ENCODE results near the gene GFM2. TPM values are rescaled to one million over a fixed set of nuclear protein-coding genes. Genes with fewer than 3 reads are reported as not detected.

GFM2 gene, protein sequence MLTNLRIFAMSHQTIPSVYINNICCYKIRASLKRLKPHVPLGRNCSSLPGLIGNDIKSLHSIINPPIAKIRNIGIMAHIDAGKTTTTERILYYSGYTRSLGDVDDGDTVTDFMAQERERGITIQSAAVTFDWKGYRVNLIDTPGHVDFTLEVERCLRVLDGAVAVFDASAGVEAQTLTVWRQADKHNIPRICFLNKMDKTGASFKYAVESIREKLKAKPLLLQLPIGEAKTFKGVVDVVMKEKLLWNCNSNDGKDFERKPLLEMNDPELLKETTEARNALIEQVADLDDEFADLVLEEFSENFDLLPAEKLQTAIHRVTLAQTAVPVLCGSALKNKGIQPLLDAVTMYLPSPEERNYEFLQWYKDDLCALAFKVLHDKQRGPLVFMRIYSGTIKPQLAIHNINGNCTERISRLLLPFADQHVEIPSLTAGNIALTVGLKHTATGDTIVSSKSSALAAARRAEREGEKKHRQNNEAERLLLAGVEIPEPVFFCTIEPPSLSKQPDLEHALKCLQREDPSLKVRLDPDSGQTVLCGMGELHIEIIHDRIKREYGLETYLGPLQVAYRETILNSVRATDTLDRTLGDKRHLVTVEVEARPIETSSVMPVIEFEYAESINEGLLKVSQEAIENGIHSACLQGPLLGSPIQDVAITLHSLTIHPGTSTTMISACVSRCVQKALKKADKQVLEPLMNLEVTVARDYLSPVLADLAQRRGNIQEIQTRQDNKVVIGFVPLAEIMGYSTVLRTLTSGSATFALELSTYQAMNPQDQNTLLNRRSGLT
- polyA plus RNA-seq (2012; rRNA removed), result 29.5 and 37.3 TPM in 2 replicates
- 35.6 and 40.9 TPM in 2 replicates for polyA plus RNA-seq (2012; cell fraction: cytosol; rRNA removed)
- 26.9 and 60.2 TPM in 2 replicates for polyA plus RNA-seq (2012; cell fraction: nucleus; rRNA removed)

DNA sequence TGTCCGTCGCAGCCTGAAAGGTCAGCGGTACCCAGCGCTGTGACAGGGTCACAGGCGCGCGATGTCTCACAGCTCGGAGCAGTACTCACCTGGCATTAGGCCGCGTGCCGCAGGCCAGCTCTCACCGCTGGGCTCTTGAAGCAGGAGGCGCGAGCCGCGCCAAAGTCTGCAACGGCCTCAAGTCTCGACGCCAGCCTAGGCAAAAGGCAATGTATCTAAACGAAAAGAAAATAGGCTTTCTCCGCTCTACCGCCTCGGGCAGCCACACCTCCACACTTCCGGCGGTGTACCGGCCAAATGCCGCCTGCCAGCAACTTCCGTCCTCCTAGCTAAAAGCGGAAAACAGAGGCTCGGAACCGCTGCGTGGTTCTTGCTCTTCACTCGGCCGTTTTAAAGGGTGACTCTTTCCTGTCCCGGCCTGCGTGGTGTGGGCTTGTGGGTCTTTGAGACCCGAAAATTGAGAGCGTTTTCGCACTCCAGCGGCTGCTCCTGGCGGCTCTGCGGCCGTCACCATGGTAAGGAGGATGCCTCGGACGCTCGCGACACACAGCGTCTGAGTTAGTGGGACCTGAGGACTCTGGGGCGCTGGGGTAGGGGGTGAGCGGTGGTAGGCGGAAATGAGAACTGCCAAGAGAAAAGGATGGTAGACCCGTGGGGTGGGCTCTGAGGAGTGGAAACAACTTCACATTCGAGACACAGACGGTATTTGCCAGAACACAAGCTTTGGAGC lies at the start of gene GFM2, which contains the start of gene NSA2:
TSS of gene GFM2 (minus strand) at position 269 of the 730 bp plus-strand sequence. CDS start 3,375 bp downstream, outside the sequence.
TSS of gene NSA2 (plus strand) at position 401 of the 730 bp plus-strand sequence. CDS start at position 513, 112 bp downstream.
- peak within 1 kb of the TSS; percentile 95 for H3K4me2 ChIP-seq
- CTCF ChIA-PET, result interaction anchor here (0.8 to 2.4 kb wide), 16 partner anchors 12 to 570 kb away, joined by 3 to 15 read pairs (median 4); partner anchors contain the start of genes HEXB and HMGCR
- H3K36me3 ChIP-seq (replicated peaks in 1 of 2; ENCODE audit: control insufficient read depth in 1 of 2, insufficient read depth in 2 of 2, low read length in 1 of 2), result peaks cover 36 to 47% of the 10 kb centered on the region in 2 experiments
- WGBS (ENCODE audit: low lambda C conversion rate), result 1% methylated on average over 51 of the region's 54 CpGs
- peaks cover 26% of the 10 kb centered on the region for H3F3A ChIP-seq (replicated peaks; ENCODE audit: insufficient read depth)
- H3K9me2 ChIP-seq, result no peaks in the 10 kb centered on the region
- peak within 1 kb of the TSS; percentile 98 to 100 for H3K4me3 ChIP-seq (ENCODE audit: low read depth in 2 of 2, low read length in 1 of 2)
- peaks cover 59% of the 10 kb centered on the region for H3K79me2 ChIP-seq (ENCODE audit: insufficient read depth)
- H3K4me1 ChIP-seq (ENCODE audit: control insufficient read depth in 1 of 2, insufficient read depth in 2 of 2, low read depth in 1 of 2, low read length in 1 of 2), result peaks cover 17 to 27% of the 10 kb centered on the region in 2 experiments; a peak in 3 of 4 replicates
- no peaks in the 10 kb centered on the region for H4K20me1 ChIP-seq (ENCODE audit: insufficient read depth)
- no peaks in the 10 kb centered on the region for H3K27me3 ChIP-seq (ENCODE audit: insufficient read depth)
- peak; percentile 80 for DNase-seq
- peak within 1 kb of the TSS; percentile 99 for H2AFZ ChIP-seq (ENCODE audit: low read depth)
- no peaks in the 10 kb centered on the region for H3K9me3 ChIP-seq
- H3K27ac ChIP-seq (ENCODE audit: low read depth in 2 of 2, low read length in 1 of 2), result peak within 1 kb of the TSS; percentile 67 to 89
- peak within 1 kb of the TSS; percentile 87 for H3K9ac ChIP-seq
- POLR2A ChIA-PET, result interaction anchor here (0.7 to 1.0 kb wide), 2 partner anchors 9 to 14 kb away, joined by 3 read pairs; no protein-coding TSS in a partner anchor
- TF ChIP-seq FOXM1 (IDR thresholded peaks at IDR 0.05; ENCODE audit: low read depth), result no peak
- TF ChIP-seq FOSL2 (IDR thresholded peaks at IDR 0.05; ENCODE audit: borderline replicate concordance, low read depth), result peak; percentile 4; the same call in 1 of the 2 replicates
- TF ChIP-seq TAF1 (IDR thresholded peaks at IDR 0.05; ENCODE audit: borderline replicate concordance, low read depth, low read length), result peak; percentile 89
- TF ChIP-seq MXI1 (IDR thresholded peaks at IDR 0.05; ENCODE audit: low read depth, low read length), result no peak
- peak; percentile 100 for TF ChIP-seq GABPA (IDR thresholded peaks at IDR 0.05; ENCODE audit: low read depth)
- TF ChIP-seq NRF1 (IDR thresholded peaks at IDR 0.05; ENCODE audit: low read depth, low read length), result no peak
- peak; percentile 85 for TF ChIP-seq ELF1 (IDR thresholded peaks at IDR 0.05)
- TF ChIP-seq TEAD4 (IDR thresholded peaks at IDR 0.05; ENCODE audit: borderline replicate concordance, insufficient read depth), result no peak
- TF ChIP-seq, protein P1, sequence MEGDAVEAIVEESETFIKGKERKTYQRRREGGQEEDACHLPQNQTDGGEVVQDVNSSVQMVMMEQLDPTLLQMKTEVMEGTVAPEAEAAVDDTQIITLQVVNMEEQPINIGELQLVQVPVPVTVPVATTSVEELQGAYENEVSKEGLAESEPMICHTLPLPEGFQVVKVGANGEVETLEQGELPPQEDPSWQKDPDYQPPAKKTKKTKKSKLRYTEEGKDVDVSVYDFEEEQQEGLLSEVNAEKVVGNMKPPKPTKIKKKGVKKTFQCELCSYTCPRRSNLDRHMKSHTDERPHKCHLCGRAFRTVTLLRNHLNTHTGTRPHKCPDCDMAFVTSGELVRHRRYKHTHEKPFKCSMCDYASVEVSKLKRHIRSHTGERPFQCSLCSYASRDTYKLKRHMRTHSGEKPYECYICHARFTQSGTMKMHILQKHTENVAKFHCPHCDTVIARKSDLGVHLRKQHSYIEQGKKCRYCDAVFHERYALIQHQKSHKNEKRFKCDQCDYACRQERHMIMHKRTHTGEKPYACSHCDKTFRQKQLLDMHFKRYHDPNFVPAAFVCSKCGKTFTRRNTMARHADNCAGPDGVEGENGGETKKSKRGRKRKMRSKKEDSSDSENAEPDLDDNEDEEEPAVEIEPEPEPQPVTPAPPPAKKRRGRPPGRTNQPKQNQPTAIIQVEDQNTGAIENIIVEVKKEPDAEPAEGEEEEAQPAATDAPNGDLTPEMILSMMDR (IDR thresholded peaks at IDR 0.05), result no peak
- TF ChIP-seq, protein P2, sequence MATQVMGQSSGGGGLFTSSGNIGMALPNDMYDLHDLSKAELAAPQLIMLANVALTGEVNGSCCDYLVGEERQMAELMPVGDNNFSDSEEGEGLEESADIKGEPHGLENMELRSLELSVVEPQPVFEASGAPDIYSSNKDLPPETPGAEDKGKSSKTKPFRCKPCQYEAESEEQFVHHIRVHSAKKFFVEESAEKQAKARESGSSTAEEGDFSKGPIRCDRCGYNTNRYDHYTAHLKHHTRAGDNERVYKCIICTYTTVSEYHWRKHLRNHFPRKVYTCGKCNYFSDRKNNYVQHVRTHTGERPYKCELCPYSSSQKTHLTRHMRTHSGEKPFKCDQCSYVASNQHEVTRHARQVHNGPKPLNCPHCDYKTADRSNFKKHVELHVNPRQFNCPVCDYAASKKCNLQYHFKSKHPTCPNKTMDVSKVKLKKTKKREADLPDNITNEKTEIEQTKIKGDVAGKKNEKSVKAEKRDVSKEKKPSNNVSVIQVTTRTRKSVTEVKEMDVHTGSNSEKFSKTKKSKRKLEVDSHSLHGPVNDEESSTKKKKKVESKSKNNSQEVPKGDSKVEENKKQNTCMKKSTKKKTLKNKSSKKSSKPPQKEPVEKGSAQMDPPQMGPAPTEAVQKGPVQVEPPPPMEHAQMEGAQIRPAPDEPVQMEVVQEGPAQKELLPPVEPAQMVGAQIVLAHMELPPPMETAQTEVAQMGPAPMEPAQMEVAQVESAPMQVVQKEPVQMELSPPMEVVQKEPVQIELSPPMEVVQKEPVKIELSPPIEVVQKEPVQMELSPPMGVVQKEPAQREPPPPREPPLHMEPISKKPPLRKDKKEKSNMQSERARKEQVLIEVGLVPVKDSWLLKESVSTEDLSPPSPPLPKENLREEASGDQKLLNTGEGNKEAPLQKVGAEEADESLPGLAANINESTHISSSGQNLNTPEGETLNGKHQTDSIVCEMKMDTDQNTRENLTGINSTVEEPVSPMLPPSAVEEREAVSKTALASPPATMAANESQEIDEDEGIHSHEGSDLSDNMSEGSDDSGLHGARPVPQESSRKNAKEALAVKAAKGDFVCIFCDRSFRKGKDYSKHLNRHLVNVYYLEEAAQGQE (IDR thresholded peaks at IDR 0.05; ENCODE audit: low read depth, low read length), result 0 out of 2 replicates have a peak, but pooled peaks have one; percentile 28
- TF ChIP-seq EZH2phosphoT487 (IDR thresholded peaks at IDR 0.05; ENCODE audit: borderline replicate concordance, low read depth), result no peak
- no peak for TF ChIP-seq FOXJ3 (CRISPR knock-in tag; IDR thresholded peaks at IDR 0.05)
- TF ChIP-seq, protein P3, sequence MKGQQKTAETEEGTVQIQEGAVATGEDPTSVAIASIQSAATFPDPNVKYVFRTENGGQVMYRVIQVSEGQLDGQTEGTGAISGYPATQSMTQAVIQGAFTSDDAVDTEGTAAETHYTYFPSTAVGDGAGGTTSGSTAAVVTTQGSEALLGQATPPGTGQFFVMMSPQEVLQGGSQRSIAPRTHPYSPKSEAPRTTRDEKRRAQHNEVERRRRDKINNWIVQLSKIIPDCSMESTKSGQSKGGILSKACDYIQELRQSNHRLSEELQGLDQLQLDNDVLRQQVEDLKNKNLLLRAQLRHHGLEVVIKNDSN (IDR thresholded peaks at IDR 0.05; ENCODE audit: borderline replicate concordance, low read depth), result peak; percentile 60
- TF ChIP-seq SMC3 (IDR thresholded peaks at IDR 0.05; ENCODE audit: low read depth, low read length), result no peak
- TF ChIP-seq, protein P4, sequence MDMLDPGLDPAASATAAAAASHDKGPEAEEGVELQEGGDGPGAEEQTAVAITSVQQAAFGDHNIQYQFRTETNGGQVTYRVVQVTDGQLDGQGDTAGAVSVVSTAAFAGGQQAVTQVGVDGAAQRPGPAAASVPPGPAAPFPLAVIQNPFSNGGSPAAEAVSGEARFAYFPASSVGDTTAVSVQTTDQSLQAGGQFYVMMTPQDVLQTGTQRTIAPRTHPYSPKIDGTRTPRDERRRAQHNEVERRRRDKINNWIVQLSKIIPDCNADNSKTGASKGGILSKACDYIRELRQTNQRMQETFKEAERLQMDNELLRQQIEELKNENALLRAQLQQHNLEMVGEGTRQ (IDR thresholded peaks at IDR 0.05; ENCODE audit: borderline replicate concordance, low read depth, low read length), result no peak
- peak; percentile 58 for TF ChIP-seq POLR2AphosphoS5 (IDR thresholded peaks at IDR 0.05; ENCODE audit: low read depth, low read length)
- peak; percentile 42 for TF ChIP-seq RCOR1 (IDR thresholded peaks at IDR 0.05; ENCODE audit: low read length)
- TF ChIP-seq, protein P5, sequence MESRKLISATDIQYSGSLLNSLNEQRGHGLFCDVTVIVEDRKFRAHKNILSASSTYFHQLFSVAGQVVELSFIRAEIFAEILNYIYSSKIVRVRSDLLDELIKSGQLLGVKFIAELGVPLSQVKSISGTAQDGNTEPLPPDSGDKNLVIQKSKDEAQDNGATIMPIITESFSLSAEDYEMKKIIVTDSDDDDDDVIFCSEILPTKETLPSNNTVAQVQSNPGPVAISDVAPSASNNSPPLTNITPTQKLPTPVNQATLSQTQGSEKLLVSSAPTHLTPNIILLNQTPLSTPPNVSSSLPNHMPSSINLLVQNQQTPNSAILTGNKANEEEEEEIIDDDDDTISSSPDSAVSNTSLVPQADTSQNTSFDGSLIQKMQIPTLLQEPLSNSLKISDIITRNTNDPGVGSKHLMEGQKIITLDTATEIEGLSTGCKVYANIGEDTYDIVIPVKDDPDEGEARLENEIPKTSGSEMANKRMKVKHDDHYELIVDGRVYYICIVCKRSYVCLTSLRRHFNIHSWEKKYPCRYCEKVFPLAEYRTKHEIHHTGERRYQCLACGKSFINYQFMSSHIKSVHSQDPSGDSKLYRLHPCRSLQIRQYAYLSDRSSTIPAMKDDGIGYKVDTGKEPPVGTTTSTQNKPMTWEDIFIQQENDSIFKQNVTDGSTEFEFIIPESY (IDR thresholded peaks at IDR 0.05; ENCODE audit: borderline replicate concordance, low read depth), result 0 out of 2 replicates have a peak, but pooled peaks have one; percentile 34
